HG03432 (cell line): ENCODE measurements around the gene SHQ1.
"Not testable (repeated sequence)": the region's sequence is repeated elsewhere in the genome, so short reads cannot be mapped to it uniquely, and the experiment has no call there.

ENCODE experiments used
- ATAC-seq: cut with Tn5 transposase; IDR thresholded peaks from one replicate; pipeline ENCODE4 v1.9.1; 2021; ENCODE audit warnings: mild to moderate bottlenecking, moderate library complexity; ENCODE audit not compliant: unreplicated experiment

SHQ1 gene

DNA sequence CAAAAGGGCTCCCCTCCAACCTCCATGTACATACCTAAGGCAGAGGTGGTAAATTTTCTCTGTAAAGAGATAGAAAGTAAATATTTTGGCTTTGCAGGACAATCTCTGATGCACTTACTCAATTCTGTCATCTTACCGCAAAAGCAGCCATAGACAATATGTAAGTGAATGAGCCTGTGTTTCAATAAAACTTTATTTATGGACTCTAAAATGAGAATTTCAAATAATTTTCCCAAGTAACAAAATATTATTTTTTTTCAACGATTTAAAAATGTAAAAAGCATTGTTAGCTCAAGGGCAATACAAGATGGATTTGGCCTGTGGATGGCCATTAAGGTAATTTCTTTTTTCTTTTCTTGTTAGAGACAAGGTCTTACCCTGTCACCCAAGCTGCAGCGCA, 44.7 kb downstream of the SHQ1 start:
- ATAC-seq, result no peak

DNA sequence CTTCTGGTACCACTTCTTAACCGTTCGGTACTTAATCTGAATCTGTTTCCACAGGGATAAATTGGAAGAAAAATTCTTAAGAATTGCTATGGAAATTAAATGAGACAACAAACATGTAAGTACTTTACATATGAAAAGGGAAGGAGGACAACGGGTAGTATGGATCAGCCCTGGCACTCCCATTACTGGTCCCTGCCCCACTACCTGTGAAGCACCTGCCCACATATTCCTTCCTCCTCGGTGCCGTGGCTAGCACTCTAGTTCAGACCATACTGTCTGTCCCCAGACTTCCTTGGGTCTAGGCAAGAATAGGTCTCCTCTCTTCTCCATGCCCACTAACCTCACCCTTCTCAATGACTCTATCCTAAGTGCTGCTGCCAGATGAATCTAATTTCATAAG, 46.2 kb downstream of the SHQ1 start:
- ATAC-seq, result no peak

DNA sequence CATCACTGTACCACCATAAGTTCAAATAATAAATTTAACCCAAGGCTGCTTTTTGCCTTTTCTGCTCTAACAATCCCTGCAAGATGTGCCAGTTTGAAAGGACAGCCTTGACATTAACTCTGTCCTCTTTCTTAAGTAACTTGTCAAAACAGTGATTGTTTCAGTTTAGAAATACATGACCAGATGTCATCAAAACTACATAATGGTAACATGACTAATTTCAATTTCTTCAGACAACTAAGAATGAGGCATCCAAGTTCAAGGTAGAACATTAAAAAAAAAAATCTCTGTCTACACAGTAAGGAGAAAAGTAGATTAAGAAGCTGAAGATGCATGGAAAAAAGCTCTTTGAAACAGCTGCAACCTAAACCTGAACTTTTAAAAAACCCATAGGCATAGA, 47.4 kb downstream of the SHQ1 start:
- ATAC-seq, result peak; percentile 32

DNA sequence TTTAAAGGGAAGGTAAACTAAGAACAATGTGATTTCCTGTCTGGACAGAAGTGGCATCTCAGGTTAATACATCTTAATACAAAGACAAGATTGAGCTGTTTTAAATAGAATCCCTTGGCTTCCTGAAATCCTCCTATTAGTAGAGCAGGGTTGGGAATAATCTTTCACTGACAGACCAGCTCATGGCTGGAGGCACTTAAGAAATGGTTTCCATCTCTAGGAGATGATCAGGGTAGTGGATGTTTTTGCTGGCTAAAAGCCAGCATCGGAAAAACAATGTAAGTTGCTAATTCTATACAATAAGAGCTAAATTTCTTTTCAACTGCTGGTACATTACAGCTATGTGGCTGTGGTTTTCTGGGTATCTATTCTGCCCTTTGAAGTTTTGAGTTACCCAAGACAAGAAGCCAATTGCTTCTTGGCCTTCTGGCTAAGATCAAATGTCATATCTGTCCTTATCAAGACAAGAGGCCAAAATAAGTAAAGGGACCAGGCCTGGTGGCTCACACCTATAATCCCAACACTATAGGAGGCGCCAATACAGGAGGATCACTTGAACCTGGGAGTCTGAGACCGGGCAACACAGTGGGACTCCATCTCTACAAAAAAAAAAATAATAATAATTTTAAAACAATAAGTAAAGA, 49.6 kb downstream of the SHQ1 start:
- no peak for ATAC-seq

DNA sequence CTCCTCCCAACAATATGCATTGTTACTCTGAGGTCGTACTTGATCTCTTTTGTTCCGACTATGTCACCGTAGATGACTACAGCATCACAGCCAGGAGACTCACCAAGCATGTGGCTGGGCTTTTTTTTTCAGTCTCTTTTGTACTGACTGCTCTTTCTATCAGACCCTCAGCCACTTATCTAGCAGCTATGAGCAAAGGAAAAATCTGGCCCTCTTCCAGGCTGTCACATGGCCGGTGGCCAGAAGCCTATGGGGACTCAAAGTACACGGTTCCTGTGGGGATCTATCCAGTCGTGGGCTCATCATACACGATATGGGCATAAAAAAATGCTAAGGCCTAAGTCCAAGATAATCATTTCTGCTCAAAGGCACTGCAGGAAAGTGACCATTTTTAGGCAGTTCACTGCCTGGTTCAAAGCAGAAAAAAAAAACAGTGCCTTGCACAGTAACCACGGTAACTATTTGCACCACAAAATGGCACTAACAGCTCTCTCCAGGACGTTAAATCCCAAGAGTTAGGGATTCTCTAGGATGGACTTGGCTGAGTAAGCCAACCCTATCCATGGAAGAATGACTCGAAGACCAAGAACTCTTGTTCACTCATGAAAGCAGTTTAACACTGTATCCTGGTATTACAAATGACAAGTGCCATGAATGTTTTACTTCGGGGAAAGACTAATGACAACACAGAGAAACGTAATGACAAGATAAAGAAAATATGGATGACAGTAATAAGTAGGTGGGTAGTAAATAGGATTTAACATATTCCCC, 50.3 kb downstream of the SHQ1 start:
- no peak for ATAC-seq

DNA sequence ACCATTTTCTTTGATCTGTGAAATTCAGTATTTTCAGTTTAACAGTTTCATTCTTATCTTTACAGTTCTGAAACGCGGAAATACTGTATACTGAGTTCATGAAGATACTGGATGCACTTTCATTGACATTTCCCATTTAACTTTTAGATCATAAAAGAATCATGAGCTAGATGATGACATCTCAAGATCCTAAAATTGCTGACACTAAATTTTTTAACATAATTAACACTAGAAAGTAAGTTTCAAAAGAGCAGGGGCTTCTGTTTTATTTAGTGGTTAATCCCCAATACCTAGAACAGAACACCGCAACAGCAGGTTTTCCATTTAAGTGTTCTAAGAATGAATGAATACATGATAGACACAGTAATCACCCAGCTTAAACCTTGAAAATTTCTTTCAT, 54.2 kb downstream of the SHQ1 start:
- ATAC-seq, result no peak

DNA sequence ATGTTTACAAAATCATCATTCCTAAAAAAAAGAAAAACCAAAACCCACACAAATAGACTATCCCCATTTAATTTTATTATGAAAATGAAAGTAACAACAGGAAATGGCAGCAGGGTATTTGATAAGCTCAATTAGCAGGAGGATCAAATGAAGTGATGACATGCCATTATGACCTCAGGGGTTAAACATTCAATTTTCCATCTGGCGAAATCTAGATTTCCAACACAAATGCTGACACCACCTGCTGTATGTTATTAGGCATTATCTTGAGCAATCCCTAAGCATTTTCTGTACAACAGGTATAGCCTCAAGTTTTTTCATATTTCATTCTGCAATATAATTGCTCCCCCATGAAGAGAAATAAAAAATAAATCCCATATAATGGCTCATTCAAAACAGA, 57.1 kb downstream of the SHQ1 start:
- no peak for ATAC-seq

DNA sequence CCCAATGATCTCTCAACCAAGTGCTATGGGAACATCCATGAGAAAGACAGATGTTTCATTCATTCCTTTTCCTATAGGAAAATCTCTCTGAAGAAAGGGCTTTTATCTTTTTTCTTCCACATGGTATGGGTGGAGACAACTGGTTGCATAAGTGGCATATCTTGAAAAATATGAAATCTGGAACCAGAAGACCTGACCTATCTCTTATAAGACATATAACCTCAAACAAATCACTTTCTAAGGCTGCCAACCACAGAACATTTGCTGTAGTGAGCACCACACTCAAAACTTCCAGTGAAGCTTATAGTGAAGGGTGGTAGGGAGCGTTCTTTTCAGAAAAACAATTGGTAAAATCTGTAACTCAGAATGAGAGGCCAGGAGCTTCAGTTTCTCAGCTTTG, 58.5 kb downstream of the SHQ1 start:
- no peak for ATAC-seq

DNA sequence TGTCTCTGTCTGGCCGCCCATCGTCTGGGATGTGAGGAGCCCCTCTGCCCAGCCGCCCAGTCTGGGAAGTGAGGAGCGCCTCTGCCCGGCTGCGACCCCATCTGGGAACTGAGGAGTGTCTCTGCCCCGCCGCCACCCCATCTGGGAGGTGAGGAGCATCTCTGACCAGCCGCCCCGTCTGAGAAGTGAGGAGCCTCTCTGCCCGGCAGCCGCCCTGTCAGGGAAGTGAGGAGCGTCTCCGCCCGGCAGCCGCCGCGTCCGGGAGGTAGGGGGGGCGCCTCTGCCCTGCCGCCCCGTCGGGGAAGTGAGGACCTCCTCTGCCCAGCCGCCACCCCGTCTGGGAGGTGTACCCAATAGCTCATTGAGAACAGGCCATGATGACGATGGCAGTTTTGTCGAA, 60.0 kb downstream of the SHQ1 start:
- not testable (repeated sequence) for ATAC-seq

DNA sequence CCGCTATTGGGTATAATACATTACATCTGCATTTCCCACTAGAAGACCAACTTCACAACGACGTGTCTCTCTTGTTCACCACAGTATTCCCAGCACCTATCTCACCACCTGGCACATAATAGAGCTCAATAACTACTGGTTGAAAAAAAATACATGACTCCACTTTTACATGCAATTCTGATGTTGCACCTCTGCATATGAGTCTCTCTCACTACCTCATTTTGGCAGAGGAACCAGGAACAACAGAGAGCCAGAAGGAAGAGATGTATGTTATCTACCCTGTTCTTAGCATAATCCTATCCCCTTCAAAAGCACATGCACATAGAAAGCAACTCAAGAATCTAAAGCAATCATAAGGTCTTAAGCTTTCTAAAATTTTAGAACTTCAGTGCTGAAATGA, 61.6 kb downstream of the SHQ1 start:
- no peak for ATAC-seq

DNA sequence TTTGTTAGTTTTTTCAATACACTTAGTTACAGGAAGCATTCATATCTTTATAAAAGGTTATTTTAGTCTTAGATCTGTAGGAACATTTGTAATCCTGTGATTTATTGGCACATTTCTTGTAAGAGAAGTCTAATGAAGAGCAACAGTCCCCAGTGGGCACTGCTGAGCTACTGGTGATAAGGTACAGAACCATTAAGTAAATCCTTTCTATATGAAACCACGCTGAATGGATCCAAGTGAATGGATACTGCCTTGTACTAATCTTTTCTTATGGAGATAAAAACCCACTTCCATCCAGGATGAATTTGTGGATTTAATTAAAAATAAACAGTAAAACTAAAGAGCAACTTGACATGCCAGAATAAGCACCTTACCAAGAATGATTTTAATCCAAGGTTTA, 64.0 kb downstream of the SHQ1 start:
- ATAC-seq, result no peak

DNA sequence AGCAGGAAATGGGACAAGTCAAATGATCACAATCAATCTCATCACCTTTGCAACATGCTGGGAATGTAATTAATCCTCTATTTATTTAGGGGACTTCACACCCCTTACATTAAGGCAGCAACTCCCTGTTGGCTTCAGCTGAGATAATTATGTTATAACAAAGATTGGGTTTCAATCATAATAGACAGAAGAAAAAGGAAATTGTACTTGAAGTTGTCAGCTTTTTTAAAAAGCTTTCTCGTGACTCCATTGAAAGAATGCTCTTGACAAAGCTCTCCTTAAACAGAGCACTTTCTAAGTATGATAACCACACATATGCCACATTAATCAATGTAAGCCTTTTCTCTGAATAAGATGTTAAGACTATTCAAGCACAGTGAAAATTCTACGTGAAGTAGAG, 65.7 kb downstream of the SHQ1 start:
- no peak for ATAC-seq

DNA sequence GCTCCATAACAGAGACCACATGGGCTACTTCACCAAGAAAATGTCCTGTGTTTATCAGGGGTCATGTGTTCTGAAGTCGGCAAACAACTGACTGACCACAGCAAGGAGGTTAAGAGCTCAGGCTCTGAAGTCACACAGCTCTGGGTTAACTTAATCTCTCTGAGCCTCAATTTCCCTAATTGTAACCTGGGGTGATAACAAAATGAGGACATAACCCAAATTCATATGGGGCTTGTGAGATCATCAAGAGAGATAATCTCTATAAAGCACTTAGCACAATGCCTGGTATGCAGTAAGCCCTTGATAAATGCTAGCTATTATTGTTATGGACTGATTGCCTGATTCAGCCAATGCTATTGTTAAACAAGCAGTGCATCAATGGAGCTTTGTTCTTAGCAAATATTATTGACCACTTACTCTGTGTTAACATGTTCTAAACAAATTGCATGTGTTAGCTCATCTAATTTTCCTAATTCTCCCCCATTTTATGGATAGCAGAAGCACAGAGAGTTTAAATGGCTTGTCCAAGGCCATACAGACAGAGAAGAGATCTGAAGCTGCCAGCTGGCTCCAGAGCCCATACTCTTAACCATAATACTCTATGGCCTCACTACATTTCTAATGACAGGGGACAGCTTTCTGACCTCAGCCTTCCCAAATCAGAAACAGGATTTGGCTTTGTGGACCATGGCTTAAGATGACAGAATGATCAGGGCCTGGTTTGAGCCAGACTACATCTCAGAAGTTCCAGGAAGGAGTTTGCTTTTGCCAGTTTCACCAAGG, 78.3 kb downstream of the SHQ1 start:
- ATAC-seq, result no peak

DNA sequence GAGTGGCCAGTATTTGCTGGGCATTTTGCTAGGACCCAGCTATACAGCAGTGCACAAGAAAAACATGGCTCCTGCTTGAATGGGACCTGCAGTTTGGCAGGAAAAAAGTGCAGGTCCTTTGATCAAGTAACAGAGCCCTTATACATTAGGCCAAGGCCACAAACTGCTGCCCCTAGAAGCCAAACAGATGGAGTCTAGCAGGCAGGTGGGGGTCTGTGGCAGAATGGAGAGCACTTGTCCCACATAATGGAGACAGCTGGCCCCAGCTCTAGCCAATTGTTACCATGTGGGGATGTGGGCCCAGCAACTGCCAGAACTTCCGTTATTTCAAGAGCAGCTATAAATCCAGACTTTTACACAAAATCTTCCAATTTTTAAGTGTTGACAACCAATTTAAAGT, 79.3 kb downstream of the SHQ1 start:
- ATAC-seq, result no peak

DNA sequence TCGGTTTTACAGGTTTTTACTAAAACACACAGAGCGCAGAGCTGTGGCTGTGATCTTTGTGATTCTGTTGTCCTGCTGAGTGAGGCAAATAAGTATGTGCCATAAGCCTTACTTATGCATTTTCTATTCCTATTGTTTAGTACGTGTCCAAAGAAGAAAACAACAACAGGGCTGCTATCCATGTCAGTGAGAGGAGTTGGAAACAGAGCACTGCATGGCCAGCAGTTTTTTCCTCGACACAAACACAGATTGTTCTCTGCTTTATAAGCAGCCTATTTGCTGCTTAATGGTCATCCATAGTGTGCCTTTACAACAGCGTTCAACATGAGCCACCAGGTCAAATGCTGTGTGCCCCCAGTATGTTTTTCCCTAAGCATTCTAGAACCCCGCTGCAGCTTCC, 79.8 kb downstream of the SHQ1 start:
- ATAC-seq, result no peak

DNA sequence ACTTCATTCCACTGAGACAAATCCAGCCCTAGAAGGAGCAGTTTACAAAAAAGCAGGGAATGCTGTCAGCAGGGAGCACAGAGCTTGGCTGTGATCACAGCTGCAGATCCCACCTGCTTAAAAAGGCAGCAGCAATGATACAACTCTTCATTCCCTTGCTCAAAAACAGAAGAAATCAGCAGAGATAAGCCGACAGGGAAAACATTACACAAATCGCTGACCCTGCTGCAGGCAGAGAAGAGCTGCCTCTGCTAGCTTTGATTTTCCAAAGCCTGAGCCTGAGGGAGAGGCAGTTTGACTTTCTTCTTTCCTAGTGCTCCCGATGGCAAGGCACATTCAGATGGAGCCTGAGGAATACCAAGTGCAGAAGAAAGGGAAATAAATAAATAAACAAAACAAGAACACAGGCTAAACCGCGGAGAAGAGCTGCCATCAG, 80.2 kb downstream of the SHQ1 start:
- ATAC-seq, result no peak

DNA sequence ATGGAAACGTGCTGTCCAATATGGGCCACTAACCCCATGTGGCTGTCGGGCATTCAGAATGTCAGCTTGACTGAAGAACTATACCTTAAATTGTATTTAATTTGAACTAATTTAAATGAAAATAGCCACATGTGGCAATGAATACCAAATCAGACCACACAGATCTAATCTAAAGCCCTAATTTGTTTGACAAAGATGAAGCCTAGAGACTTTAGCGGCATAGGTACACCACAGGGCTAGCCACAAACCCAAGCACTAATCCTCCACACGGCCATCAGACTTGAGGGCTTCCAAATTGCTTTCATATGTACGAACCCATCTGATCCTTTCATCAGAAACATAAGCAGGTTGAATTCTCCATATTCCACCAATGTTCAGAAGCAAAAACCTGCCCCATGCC, 81.4 kb downstream of the SHQ1 start:
- no peak for ATAC-seq

DNA sequence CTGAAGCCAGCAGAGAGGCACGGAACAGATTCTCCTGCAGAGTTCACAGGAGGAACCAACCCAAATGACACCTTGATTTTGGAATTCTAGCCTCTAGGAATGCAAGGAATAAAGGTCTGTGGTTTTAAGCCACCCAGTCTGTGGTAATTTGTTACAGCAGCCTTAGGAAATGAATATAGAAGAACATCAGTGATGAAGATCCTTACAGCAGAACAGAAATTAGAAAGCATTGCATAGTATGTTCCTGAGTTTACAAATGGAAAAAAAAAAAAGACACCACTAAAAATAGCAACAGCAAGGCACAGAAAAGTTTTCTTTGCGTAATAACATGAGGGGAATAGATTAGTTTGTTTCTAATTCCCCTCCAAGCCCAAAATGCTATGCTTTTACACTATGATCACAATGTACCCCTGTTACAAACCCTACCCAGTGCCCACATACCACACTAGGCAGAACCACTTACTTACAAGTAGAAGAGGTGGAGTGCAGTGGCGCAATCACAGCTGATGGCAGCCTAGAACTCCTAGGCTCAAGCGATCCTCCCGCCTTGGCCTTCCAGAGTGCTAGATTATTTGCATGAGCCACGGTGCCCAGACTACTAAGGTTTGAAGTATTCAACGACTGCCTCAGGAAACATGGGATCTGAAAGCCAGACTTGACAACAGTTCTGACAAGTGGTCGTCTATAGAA, 84.3 kb downstream of the SHQ1 start:
- no peak for ATAC-seq

DNA sequence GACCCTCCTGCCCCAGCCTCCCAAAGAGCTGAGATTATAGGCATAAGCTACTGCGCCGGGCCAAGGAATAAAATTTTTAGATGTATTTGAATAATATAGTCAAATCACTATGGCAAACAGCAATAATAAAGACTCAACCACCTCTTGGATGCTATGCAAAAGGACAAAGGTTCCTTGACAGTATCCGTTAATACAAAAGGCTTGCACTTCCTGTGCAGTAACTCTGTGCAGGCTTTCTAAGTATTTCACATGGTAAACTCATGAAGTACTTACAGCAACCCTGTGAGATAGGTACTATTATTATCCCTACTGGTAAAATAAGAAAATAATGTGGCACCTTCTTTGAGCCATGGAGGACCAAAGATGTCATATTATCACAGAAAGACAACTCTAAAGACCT, 86.8 kb downstream of the SHQ1 start:
- no peak for ATAC-seq

DNA sequence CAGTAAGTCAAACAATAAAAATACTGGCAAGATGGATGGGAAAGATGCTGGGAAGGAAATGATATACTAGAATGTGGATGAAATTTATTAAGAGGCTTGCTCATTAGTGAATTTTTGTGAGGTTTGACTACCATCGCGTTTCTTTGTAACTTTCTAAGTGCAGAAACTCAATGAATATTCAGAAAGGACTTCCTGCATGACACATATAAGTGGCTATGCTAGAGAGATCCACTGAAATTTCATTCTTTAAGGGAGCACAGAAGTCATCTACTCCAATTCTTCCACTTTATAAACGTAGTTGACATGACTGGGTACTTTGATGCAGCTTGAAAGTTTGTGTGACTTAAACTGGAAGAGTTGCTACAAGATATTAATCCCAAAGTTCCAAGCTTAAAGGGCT, 88.0 kb downstream of the SHQ1 start:
- ATAC-seq, result no peak

DNA sequence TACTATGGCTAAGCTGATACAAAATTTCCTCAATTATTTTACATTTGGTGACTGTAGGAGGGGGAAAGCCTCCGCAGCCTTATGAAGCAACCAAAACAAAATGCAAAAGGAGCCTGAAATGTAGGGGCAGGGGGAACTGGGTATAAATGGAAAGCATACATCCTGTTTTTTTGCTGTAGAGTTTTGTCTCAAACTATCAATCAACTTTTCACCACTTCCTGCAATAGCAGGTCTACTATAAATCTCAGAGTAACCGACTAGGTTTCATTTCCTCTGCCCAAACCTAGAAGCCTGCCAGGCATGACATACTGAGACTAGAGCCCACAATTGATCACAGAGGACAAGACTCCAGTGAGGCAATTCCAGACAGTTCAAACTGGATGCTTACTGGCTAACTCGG, 91.3 kb downstream of the SHQ1 start:
- ATAC-seq, result peak; percentile 100
